ENCODE results near the gene BAHCC1.

- TF ChIP-seq EP300 (conservative IDR thresholded peaks at IDR 0.05; ENCODE audit: poor library complexity, severe bottlenecking) (no peak), TAF1 (IDR thresholded peaks at IDR 0.05; ENCODE audit: low read depth) (no peak), CTCF (IDR thresholded peaks at IDR 0.05; ENCODE audit: poor library complexity, severe bottlenecking) (no peak), EZH2 (IDR thresholded peaks at IDR 0.05; ENCODE audit: borderline replicate concordance, insufficient read depth, low read length, poor library complexity, severe bottlenecking) (no peak), REST (IDR thresholded peaks at IDR 0.05; ENCODE audit: borderline replicate concordance) (no peak), SMC3 (conservative IDR thresholded peaks at IDR 0.05; ENCODE audit: poor library complexity) (no peak)
Observed at GRCh38 chr17:81384929-81385319, 10.3 kb upstream of the BAHCC1 start.
